HFFc6 (cell line): ENCODE measurements around the gene GPC6. TPM values are rescaled to one million over a fixed set of nuclear protein-coding genes. Genes with fewer than 3 reads are reported as not detected.

ENCODE experiments used
- DNase-seq: peaks from one replicate; pipeline ENCODE4 v3.0.0-alpha.2; 2018
- H3K27ac Mint-ChIP-seq: 2 replicates; pipeline ENCODE4 v1.8.0; 2020; ENCODE audit warnings: mild to moderate bottlenecking, mixed read lengths
- H3K27me3 Mint-ChIP-seq: 2 replicates; pipeline ENCODE4 v1.8.0; 2021; ENCODE audit warnings: mild to moderate bottlenecking, moderate library complexity, mixed read lengths; ENCODE audit not compliant: insufficient read depth
- H3K36me3 Mint-ChIP-seq: 2 replicates; pipeline ENCODE4 v1.8.0; 2021; ENCODE audit warnings: low read depth, mixed read lengths
- H3K4me1 Mint-ChIP-seq: 2 replicates; pipeline ENCODE4 v1.8.0; 2020; ENCODE audit warnings: low read depth, mixed read lengths
- H3K4me3 Mint-ChIP-seq: 2 replicates; pipeline ENCODE4 v1.8.0; 2020; ENCODE audit warnings: mild to moderate bottlenecking, moderate library complexity, mixed read lengths
- H3K9me3 Mint-ChIP-seq: 2 replicates; pipeline ENCODE4 v1.8.0; 2020; ENCODE audit warnings: mild to moderate bottlenecking, mixed read lengths
- CTCF ChIP-seq: fragments of 200-600 bp; sonication (generic); IDR thresholded peaks from 2 replicates; pipeline ENCODE4 v1.5.0; 2021; ENCODE audit warnings: antibody characterized with exemption, mild to moderate bottlenecking
- total RNA-seq, 6 experiments: library from RNA; stranded (reverse); fragmentation: NEBNext Ultra II Directional; extraction: Animal tissue kit (Norgen Biotek cat#: 25700); gene quantifications; 2 replicates in 1 of 6; 3 replicates in 5 of 6; pipeline ENCODE4 v1.2.3, GENCODE V29; 2021

The GPC6 gene
- total RNA-seq, 6 experiments from 2014 or later, result 3.0 to 5.3 (median 4.4) TPM

GRCh38 chr13:93806861-93807260 is 580.3 kb downstream of the GPC6 start:
- no peaks in the 10 kb centered on the region for H3K9me3 Mint-ChIP-seq
- H3K27me3 Mint-ChIP-seq, result peaks cover 4% of the 10 kb centered on the region; the same call in 1 of the 2 replicates
- no peak for TF ChIP-seq CTCF
- no peaks in the 10 kb centered on the region for H3K36me3 Mint-ChIP-seq
- no peak for DNase-seq
- no peak overlapping the region for H3K27ac Mint-ChIP-seq
- H3K4me3 Mint-ChIP-seq, result no peak overlapping the region
- H3K4me1 Mint-ChIP-seq, result no peaks in the 10 kb centered on the region

DNA sequence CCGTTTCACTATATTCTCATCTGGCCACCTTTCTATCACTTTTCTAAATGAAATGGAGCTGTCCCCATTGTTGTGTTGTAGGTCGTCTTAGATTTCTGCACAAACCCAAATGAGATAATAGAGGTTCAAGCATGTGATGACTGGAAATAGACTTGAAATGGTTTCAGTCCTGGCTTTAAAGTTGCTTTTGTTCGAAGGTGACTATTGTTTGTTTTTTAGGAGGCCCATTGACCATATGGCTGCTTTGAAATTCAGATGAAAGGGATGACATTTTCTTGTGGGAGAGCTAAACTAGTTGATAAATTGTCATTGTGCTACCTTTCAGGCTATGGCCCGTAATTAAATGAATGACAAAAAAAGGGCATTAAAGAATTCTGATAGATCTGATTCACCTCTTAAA is 583.7 kb downstream of the GPC6 start:
- Mint-ChIP-seq H3K27me3 (peaks cover 4% of the 10 kb centered on the region; the same call in 1 of the 2 replicates), H3K4me3 (no peak overlapping the region), H3K4me1 (no peaks in the 10 kb centered on the region), H3K36me3 (no peaks in the 10 kb centered on the region), H3K9me3 (no peaks in the 10 kb centered on the region), H3K27ac (no peak overlapping the region)
- no peak for DNase-seq
- no peak for TF ChIP-seq CTCF

- H3K9me3 Mint-ChIP-seq, result no peaks in the 10 kb centered on the region
- H3K4me1 Mint-ChIP-seq, result no peaks in the 10 kb centered on the region
- H3K36me3 Mint-ChIP-seq, result no peaks in the 10 kb centered on the region
- no peak for DNase-seq
- no peak overlapping the region for H3K27ac Mint-ChIP-seq
- H3K4me3 Mint-ChIP-seq, result no peak overlapping the region
- no peak for TF ChIP-seq CTCF
- H3K27me3 Mint-ChIP-seq, result peaks cover 4% of the 10 kb centered on the region; the same call in 1 of the 2 replicates
Measured at GRCh38 chr13:93811071-93811737, 584.6 kb downstream of the GPC6 start.

- Mint-ChIP-seq H3K4me1 (no peaks in the 10 kb centered on the region), H3K27me3 (peaks cover 4% of the 10 kb centered on the region; the same call in 1 of the 2 replicates), H3K4me3 (no peak overlapping the region), H3K27ac (no peak overlapping the region), H3K36me3 (no peaks in the 10 kb centered on the region), H3K9me3 (no peaks in the 10 kb centered on the region)
- TF ChIP-seq CTCF, result no peak
- no peak for DNase-seq
Measured at GRCh38 chr13:93811738-93812112, 585.1 kb downstream of the GPC6 start.

DNA sequence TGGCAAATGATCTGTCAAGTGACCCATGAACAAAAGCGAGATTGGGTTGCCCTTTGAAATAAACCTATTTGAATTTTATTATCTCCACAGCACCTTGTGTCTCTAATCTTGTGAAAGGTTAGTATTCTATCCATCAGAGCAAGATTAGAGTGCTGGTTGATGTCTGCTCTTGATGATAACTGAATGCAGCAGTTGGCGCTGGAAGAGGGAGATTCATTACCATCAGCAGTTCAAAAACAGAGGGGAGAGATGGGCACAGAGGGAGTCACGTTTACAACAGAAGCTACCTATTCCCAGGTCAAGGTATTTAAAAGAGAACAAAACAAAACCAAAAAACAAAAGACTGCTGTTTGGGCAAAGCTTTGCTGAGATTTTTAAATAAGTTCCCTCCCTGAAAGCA is 588.1 kb downstream of the GPC6 start:
- peaks cover 2% of the 10 kb centered on the region; the same call in 1 of the 2 replicates for H3K27me3 Mint-ChIP-seq
- no peak overlapping the region for H3K27ac Mint-ChIP-seq
- H3K4me3 Mint-ChIP-seq, result no peak overlapping the region

More for the DNA sequence above, 588.1 kb downstream of the GPC6 start:
- Mint-ChIP-seq H3K36me3 (no peaks in the 10 kb centered on the region), H3K9me3 (no peaks in the 10 kb centered on the region), H3K4me1 (no peaks in the 10 kb centered on the region)
- no peak for DNase-seq
- TF ChIP-seq CTCF, result no peak
